ENCODE measurements around the gene UFC1.

UFC1 gene

GRCh38 chr1:161180639-161181038, 26.9 kb downstream of the UFC1 start:
- TF ChIP-seq CTCF (IDR thresholded peaks at IDR 0.05), result peak; percentile 45; the same call in 1 of the 2 replicates

- TF ChIP-seq CTCF (IDR thresholded peaks at IDR 0.05), result no peak
Observed at GRCh38 chr1:161182214-161182613, 28.4 kb downstream of the UFC1 start.

- no peak for TF ChIP-seq CTCF (IDR thresholded peaks at IDR 0.05)
Observed at GRCh38 chr1:161185282-161185682, 31.5 kb downstream of the UFC1 start.

GRCh38 chr1:161185732-161186311, 32.0 kb downstream of the UFC1 start:
- no peak for TF ChIP-seq CTCF (IDR thresholded peaks at IDR 0.05)

- no peak for TF ChIP-seq CTCF (IDR thresholded peaks at IDR 0.05)
Observed at GRCh38 chr1:161187311-161187710, 33.5 kb downstream of the UFC1 start.

- TF ChIP-seq CTCF (IDR thresholded peaks at IDR 0.05), result no peak
Observed at GRCh38 chr1:161188381-161188780, 34.6 kb downstream of the UFC1 start.

GRCh38 chr1:161189036-161189435, 35.3 kb downstream of the UFC1 start:
- TF ChIP-seq CTCF (IDR thresholded peaks at IDR 0.05), result no peak

- no peak for TF ChIP-seq CTCF (IDR thresholded peaks at IDR 0.05)
Observed at GRCh38 chr1:161190962-161191521, 37.3 kb downstream of the UFC1 start.

Data from LNCAP (cell line).